Stimulated activated CD4-positive, alpha-beta T cell treated with anti-CD3 and anti-CD28 coated beads, Interleukin-15, amount 100 ng/mL, for 1 hour (primary cell): ENCODE results near the gene NR2F2.
A peak's percentile ranks its signal among the peaks of the same experiment; 100 is the strongest.

Source experiments
- DNase-seq, 2 donors: peaks; one replicate each; pipeline ENCODE4 v3.0.0-alpha.2; 2020; ENCODE audit warnings: low read depth in 1 of 2, low spot score in 1 of 2

NR2F2 gene

DNA sequence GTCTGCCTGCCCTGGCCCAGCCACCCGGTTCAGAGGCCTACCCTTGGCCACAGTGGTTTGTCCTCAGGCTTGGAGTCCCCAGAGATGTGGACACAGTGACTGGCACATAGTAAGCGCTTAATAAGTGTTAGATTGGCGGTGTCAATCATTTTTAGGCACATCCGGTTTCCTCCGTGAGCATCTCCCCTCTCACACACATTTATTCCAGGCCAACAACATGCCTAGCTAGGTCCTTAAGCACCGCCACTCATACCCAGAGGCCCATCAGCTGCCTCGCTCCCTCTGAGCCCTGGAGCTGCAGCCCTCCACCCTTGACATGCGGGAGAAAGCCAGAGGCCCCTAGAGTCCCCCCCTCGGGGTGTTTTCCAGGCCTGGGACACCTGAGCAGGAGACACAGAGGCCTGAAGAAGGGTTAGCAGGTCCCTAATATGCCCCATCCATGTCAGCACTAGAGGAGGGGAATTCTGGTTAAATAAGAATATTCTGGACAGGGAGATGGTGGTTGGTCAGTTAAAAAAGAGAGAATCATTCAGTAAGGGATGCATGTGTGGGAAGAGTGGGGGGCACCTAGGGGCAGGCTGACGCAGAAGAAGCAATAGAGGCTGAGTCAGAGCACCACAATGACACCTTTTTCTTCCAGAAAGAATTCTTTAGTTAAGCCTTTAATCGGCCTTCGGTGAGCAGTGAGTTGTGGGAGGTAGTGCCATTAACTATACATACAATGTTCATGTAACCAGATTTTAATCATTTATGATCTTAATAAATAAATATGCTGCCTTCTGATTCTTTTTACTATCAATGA lies 22.3 kb downstream of the NR2F2 start:
- no peak for DNase-seq

DNA sequence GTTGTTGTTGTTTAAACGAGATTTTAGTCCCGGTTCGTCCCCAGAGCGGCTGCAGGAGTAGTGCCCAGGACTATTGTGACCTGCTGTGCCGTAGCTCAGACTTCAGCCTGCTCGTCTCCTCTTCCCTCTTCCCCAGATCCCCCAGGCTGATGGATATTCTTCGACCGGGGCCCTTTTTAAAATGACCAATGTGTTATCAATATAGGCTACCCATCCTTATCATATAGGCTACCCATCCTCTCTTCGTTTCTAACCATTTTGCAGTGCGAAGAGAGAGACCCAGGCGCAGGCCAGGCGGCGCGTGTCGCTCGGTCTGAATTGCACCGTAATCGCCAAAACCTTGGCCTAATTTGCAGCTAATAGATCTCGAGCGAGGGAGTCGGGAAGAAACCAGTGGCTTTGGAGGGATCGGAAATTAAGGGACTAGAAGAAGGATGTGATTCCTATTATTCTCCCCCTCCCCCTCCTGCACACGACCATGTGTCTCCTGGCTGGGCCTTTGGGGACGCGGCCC lies 23.0 kb downstream of the NR2F2 start:
- no peak for DNase-seq

- no peak for DNase-seq
These were observed 23.6 kb downstream of the NR2F2 start for GRCh38 chr15:96353930-96354730.

DNA sequence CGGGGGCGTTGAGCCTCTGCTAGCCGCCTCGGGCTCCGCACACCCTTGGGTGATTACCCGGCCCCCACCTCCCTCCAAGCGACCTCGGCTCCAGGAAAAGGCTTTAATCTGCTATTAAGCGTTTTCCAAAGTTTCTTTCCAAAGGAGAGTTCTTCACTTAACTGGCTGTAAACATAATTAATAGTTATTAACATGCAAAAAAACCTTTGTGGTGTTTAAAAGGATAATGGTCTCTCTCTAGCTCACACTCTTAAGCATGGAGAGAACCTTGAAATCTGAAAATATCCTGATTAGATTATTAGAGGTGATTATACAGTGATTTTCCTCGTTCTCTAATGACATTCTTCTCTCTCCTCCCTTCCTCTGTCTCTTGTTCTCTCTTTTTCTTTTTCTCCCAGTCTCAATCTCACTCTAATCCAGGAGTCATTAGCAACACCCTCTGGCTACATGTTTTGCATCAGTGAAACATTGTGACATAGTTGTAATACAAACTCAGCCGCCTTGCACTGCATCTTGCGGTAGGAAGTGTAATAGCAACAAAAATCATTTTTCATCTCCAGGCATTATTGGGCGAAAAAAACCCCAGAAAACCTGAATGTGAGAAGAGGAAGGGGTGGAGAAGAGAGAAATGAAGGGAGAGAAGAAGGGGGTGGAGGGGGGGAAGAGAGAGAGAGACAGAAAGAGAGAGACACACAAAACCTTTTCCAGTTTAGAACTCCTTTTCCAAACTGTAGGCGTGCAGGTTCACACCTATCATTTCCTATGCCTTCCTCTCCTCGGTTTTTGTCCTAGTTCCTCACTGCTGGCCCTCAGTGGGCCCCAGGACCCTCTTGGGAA lies 24.4 kb downstream of the NR2F2 start:
- no peak for DNase-seq

DNA sequence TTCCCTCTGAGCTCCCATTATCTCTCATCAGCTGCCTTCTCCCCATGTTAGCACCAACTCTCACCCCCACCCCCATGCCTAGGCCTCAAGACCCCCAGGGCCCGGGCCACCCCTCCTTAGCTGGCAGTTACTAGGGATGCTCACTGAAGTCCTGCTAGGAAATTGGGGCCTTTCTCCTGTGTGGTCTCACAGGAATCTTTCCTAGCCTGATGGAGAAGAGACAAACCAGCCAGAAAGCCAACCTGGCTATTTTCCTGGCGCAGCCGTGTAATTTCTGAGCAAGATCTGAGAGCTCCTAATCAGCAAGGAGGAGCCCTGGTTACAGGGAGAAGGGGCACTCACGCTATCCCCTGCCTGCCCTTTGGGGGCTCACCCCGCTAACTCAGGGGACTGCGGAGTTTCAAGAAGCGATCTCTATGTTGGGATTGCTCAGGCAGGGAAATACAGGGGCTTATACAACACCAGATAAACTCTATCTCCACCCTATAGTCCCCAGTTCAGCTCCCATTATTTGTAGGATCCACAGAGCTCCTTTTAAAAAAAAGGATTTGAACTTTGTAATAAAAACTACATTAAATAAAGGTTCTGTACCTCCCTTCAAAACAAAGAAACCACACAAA lies 25.2 kb downstream of the NR2F2 start:
- DNase-seq, result no peak

- peak; percentile 8 to 60 for DNase-seq
These were observed 26.3 kb downstream of the NR2F2 start for GRCh38 chr15:96356494-96357455.

DNA sequence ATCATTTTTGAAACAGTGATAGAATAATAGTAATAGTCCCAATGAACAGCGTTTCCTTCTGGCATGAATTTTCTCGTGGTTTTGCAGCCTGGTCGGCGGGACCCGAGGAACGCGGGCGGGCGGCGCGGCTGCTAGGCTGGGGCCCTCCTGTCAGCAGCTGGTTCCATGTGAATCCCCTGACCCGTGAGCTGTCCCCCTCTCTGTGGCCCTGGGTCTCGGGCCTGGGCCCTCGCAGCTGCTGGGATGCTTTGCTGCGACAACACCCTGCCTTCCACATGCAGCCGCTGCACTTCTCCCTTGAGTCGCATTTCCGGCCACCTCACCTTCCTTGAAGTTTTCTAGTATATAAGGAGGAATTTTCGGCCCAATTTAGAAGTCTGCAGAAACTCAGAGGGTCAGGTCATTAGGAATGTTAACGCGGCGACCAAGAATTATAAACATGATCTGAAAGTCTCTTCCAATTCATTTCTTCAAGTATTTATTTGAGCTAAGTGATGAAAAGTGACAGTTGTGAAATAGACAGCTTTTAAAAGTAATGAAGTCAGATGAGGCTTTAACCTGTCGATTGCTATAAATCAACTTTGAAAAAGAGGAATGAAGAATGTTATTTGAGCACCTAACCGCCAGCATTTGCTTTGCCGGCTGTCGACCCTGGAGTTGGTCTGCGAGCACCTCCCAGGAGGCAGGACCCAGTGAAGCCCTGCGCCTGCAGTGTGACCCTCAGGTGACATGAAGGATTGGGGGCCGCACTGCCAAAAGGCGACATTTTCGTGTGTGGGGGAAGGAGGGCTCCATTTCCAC lies 27.7 kb downstream of the NR2F2 start:
- DNase-seq, result no peak

DNA sequence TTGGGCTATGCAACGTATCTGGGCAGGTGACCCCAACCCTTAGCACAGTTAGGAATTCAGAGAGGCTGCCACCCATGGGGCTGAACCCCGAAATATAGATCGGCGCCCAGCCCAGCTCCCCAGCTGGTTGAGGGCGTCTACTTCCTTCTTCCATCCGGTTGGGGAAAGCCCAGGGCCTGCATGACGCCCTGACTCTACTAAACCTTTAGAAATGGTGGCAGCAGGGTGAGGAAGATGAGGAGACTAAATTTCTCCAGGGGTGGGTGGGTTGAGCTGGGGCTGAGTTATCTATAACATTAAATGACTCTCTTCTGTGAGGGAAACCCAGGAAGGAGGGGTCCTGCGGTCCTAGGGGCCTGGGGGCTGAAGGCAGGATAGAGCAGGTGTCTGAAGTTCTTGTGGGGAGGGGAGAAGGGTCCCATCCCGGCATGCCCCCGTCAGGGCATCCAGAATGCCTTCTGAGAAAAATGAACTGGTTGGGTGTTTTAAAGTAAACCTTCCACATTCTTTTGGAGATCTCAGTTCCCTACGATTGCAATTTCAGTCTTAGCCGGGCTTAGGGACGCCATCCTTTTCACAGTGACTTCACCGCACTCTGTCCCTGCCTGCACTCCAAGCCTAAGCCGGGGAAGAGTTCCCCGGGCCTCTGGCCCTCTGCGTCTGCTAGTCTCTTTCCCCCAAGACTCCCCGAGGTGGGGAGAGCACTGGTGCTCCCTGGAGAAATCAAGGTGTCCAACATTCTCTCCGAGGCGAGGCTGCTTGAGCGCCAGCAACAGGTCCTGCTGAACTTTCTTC lies 28.5 kb downstream of the NR2F2 start:
- DNase-seq, result no peak

- no peak for DNase-seq
These were observed 29.4 kb downstream of the NR2F2 start for GRCh38 chr15:96359616-96360521.

- no peak for DNase-seq
These were observed 30.2 kb downstream of the NR2F2 start for GRCh38 chr15:96360581-96361308.

GRCh38 chr15:96361309-96362010 lies 31.0 kb downstream of the NR2F2 start:
- DNase-seq, result no peak

- DNase-seq, result no peak
These were observed 31.7 kb downstream of the NR2F2 start for GRCh38 chr15:96362011-96362754.

DNA sequence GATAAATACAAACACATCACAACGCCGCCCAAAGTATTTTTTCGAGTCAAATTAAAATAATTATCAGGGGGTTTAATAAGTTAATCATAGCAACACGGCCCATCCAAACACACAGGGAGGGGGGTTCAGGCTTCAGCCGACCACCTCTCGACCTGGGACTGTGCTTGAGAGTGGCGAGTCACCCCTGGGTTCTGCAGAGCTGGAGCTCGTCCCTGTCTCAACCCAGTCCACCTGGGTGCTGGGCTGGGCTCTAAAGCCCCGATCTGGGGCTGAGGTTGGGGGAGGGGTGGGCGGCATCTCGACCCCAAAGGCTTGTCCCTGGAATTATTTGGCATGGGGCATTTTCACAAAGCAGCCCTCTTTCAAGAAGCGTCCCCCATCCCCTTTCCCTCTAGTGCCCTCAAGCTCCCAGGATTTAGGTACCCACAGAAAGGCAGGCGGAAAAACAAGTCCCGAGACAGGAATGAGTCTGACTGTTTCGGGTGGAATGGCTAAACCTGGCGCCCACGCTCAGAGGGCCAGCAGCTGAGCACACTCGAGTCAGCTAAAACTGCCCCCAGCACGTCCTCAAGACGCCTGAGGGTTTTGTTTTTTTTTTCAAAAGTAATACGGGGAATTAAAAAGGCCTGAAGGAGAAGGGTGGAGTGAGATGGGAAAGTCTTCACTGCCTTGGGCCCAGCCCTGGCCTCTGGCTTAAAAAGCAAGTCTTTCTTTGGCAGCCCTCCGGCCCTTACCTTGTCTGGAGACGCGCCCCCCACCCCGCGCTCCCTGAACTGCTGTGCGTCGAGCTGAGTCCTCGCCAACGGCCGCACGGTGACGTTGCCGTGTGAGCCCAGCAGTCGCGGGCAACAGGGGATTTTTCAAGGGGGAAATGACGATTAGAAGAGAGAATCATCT lies 32.5 kb downstream of the NR2F2 start:
- DNase-seq, result no peak

- DNase-seq, result no peak
These were observed 33.2 kb downstream of the NR2F2 start for GRCh38 chr15:96363707-96364106.
